ENCODE results near the gene GBF1.
A peak's percentile ranks its signal among the peaks of the same experiment; 100 is the strongest.
"Not testable (repeated sequence)": the region's sequence is repeated elsewhere in the genome, so short reads cannot be mapped to it uniquely, and the experiment has no call there.

GBF1 gene

GRCh38 chr10:102245082-102245931 lies at the start of gene GBF1:
TSS of gene GBF1 (plus strand) at chr10:102245532. CDS start at chr10:102258939, 13,407 bp downstream.
- peak; percentile 100 for DNase-seq (ENCODE audit: low spot score)

- DNase-seq (ENCODE audit: low spot score) = no peak
Observed at GRCh38 chr10:102196893-102197292, 48.4 kb upstream of the GBF1 start.

GRCh38 chr10:102198027-102198426 lies 47.3 kb upstream of the GBF1 start:
- DNase-seq (ENCODE audit: low spot score) = no peak

DNA sequence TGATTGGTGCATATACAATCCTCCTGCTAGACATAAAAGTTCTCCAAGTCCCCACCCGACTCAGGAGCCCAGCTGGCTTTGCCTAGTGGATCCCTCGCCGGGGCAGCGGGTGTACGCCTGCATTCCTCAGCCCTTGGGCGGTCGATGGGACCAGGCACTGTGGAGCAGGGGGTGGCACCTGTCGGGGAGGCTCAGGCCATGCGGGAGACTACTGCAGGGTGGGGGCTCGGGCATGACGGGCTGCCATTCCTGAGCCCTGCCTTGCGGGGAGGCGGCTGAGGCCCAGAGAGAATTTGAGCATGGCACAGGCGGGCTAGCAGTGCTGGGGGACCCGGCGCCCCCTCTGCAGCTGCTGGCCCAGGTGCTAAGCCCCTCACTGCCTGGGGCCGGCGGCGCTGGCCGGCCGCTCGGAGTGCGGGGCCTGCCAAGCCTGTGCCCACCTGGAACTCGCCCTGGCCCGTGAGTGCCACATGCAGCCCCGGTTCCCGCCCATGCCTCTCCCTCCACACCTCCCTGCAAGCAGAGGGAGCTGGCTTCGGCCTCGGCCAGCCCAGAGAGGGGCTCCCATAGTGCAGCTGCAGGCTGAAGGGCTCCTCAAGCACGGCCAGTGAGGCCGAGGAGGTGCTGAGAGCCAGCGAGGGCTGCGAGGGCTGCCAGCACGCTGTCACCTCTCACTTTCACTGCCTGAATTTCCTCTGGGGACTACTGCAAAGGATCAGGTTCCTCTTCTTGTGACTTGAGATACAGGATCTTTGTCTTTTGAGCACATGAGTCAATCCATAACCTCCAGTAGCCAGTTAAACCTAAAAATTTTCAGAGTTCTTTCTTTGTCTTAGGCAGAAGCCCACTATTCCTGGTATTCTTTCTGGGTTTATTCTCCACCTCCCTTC lies 44.3 kb upstream of the GBF1 start:
- DNase-seq (ENCODE audit: low spot score) = no peak

- no peak for DNase-seq (ENCODE audit: low spot score)
Observed at GRCh38 chr10:102202386-102202785, 42.9 kb upstream of the GBF1 start.

DNA sequence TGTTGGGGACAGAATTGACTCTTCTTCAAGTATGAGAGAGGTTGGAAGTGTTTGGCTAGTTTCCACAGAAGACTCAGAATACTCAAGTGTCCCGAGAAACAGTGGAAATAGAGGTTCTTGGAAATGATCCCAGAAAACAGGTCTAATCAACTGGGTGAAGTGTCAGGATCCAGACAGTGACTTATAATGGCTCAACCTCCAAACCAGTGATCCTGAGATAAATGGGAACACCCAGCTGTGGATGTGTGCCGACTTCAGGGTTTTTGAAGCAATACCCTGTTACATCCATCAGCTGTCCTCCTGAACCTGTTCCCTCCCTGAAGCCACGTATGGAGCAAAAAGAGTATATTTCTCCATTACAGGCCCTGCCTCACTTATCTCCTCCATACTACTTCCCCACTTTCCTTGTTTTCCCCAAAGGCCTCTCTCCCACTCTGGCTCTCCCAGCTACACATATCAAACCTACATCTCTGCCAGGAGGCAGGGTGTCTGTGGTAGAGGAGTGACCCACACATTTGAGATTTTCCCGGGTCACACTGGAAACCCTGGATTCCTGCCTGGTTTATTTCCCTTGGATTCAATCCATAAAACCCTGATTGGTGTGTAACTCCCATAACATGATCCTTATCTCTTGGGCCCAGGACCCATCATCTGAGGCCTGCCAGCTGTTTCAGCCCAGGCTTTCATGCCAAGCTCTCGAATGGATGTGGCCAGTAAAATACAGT lies 36.9 kb upstream of the GBF1 start:
- peak; percentile 69 for DNase-seq (ENCODE audit: low spot score)

DNA sequence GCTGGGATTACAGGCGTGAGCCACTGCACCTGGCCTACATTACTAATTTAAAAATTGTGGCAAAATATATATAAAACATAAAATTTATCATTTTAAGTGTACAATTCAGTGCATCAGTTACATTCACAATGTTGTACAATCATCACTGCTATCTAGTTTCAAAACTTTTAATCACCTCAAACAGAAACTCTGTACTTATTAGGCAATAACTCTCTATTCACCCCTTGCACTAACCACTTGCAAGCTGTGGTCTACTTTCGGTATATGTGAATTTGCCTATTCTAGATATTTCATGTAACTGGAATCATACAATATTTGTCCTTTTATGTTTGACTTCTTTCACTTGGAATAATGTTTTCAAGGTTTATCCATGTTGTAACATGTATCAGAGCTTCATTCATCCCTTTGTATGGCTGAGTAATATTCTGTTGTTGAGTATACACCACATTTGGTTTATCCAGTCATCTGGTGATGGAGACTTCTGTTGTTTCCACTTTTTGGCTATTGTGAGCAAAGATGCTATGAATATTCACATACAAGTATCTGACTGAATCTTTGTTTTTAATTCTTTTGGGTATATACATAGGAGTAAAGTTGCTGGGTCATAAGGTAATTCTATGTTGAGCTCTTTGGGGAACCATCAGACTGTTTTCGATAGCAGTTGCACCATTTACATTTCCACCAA lies 33.6 kb upstream of the GBF1 start:
- no peak for DNase-seq (ENCODE audit: low spot score)

DNA sequence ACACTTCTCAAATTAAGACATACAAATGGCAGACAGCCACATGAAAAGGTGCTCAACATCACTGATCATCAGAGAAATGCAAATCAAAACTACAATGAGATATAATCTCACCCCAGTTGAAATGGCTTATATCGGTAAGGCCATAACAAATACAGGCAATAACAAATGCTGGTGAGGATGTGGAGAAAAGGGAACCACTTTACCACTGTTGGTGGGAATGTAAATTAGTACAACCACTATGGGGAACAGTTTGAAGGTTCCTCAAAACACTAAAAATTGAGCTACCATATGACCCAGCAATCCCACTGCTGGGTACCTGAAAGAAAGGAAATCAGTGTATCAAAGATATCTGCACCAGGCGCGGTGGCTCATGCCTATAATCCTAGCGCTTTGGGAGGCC lies 31.7 kb upstream of the GBF1 start:
- DNase-seq (ENCODE audit: low spot score) = not testable (repeated sequence)

DNA sequence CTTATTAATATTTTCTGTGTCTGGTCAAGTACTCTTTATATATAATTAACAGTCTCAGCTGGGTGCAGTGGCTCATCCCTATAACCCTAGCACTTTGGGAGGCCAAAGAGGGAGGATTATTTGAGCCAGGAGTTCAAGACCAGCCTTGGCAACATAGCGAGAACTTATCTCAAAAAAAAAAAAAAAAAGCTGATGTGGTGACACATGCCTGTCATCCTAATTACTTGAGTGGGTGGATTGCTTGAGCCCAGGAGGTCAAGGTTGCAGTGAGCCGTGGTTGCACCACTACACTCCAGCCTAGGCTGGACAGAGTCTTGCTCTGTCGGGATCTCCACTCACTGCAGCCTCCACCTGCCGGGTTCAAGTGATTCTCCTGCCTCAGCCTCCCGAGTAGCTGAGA lies 26.0 kb upstream of the GBF1 start:
- no peak for DNase-seq (ENCODE audit: low spot score)

- DNase-seq (ENCODE audit: low spot score) = no peak
Observed at GRCh38 chr10:102220612-102221011, 24.7 kb upstream of the GBF1 start.

GRCh38 chr10:102222797-102223196 lies 22.5 kb upstream of the GBF1 start:
- DNase-seq (ENCODE audit: low spot score) = no peak

- peak; percentile 98 for DNase-seq (ENCODE audit: low spot score)
Observed at GRCh38 chr10:102225646-102226541, 19.4 kb upstream of the GBF1 start, which contains the start of gene ELOVL3. TSS of gene ELOVL3 (plus strand) at chr10:102226299. CDS start at chr10:102226549, 250 bp downstream.

GRCh38 chr10:102226542-102226870 lies 18.8 kb upstream of the GBF1 start:
- no peak for DNase-seq (ENCODE audit: low spot score)

DNA sequence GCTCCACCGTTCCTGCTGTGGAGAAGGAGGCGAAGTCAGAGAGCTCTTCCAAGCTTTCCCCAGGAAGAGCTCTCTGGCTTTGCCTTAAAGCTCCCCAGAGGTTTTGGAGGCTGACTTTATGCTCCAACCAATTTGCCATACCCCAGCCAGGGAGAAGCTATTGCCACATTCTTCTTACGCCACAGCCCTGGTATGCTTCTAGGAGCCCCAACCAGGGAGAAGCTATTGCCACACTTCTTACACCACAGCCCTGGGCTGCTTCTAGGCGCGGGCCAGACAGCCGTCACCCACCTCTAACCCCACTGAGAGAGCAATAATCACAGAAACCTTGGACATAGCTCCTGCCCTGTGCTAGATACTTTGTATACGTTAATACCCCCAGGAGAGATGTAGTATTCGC lies 18.3 kb upstream of the GBF1 start:
- DNase-seq (ENCODE audit: low spot score) = no peak

GRCh38 chr10:102229810-102230263 lies 15.5 kb upstream of the GBF1 start:
- peak; percentile 80 for DNase-seq (ENCODE audit: low spot score)

DNA sequence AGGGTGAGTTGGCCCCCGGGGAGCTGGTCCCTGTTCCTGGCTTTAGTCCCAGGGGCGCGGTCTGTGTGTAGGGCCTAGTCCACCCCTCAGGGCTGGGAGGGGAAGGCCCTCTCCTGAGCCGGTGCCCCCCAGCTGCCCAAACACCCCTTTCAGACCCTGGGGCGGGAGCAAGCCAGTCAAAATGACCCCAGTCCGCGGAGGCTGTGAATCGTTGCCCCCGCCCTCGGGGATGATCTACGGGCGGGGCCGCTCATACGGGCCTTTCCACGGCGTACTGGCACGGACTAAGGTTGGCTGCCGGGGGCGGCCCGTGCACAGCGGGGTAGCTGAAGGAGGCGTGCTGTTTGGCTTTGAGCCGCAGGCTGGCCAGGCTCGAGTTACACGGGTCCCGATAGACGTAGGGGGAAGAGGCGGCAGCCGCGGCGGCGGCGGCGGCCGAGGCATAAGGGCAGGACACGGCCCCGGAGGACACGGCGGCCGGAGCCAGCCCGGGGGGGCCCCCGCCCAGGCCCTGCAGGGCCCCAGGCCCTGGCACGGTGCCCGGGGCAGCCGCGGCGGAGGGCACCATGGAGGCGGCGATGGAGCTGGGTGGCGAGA lies 15.0 kb upstream of the GBF1 start:
- DNase-seq (ENCODE audit: low spot score) = peak; percentile 58

- no peak for DNase-seq (ENCODE audit: low spot score)
Observed at GRCh38 chr10:102230861-102231356, 14.4 kb upstream of the GBF1 start.

GRCh38 chr10:102231357-102232318 lies 13.7 kb upstream of the GBF1 start:
- DNase-seq (ENCODE audit: low spot score) = peak; percentile 55

DNA sequence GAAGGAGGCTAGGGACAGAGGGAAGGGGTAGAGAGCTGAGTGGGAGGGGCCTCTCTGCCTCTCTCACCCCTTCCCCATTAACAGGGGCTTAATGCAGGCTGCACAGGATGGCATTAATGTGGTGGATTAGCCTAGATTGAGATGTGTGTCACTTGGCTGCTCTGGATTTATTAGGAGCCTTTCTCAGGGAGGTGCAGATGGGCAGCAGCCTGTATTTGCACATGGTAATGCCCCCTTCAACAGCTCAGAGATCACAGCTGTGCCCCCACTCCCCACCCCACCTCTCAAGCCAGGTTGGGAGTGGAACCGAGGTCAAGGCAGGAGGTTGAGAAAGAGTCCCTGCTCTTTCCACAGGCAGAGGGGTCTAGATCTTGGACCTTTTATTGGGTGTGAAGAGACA lies 11.3 kb upstream of the GBF1 start:
- no peak for DNase-seq (ENCODE audit: low spot score)

Data from hepatic stellate cell (primary cell).